SK-N-SH treated with all-trans-retinoic acid at 6 μM for 48 hours (cell line): Measurements from ENCODE around the gene DCUN1D2.

Source experiments
- ESRRG ChIP-seq: fragments of 250-450 bp; sonication (Bioruptor Pico); IDR thresholded peaks from 2 replicates; pipeline ENCODE4 v1.6.1; 2021; ENCODE audit warnings: mild to moderate bottlenecking
- PATZ1 ChIP-seq: fragments of 250-450 bp; sonication (Bioruptor Pico); IDR thresholded peaks from 2 replicates; pipeline ENCODE4 v1.8.0; 2020; ENCODE audit warnings: mild to moderate bottlenecking, moderate library complexity, borderline replicate concordance
- RARB ChIP-seq: fragments of 250-450 bp; sonication (Bioruptor Pico); IDR thresholded peaks from 2 replicates; pipeline ENCODE4 v1.8.0; 2021; ENCODE audit warnings: mild to moderate bottlenecking, moderate library complexity
- TOX ChIP-seq: fragments of 250-450 bp; sonication (Bioruptor Pico); IDR thresholded peaks from 2 replicates; pipeline ENCODE4 v1.8.0; 2021; ENCODE audit warnings: mild to moderate bottlenecking, moderate library complexity, borderline replicate concordance
- ZFP3 ChIP-seq: fragments of 250-450 bp; sonication (Bioruptor Pico); IDR thresholded peaks from 2 replicates; pipeline ENCODE4 v1.5.0; 2020; ENCODE audit warnings: mild to moderate bottlenecking, moderate library complexity
- ZNF8 ChIP-seq: fragments of 450-650 bp; formaldehyde crosslinking; IDR thresholded peaks from 2 replicates; pipeline ENCODE4 v1.5.0; 2020; ENCODE audit warnings: mild to moderate bottlenecking, moderate library complexity

- TF ChIP-seq PATZ1 (CRISPR knock-in tag) (no peak), ZFP3 (no peak), TOX (CRISPR knock-in tag) (no peak), RARB (CRISPR knock-in tag) (no peak), ESRRG (CRISPR knock-in tag) (no peak), ZNF8 (CRISPR knock-in tag) (no peak)
Measured at GRCh38 chr13:113418722-113419049, 71.8 kb downstream of the DCUN1D2 start.
